Thyroid gland (tissue), 4 donors: ENCODE results near the gene ELL2.

ENCODE experiments used
- POLR2A ChIP-seq, 2 donors: fragments of 450-650 bp; IDR thresholded peaks; one replicate each; pipeline ENCODE4 v1.6.1; 2017; ENCODE audit warnings: antibody characterized with exemption in 2 of 2, mild to moderate bottlenecking in 2 of 2, moderate library complexity in 1 of 2
- TF ChIP-seq, protein P1 (sequence below), 6 experiments: fragments of 200-600 bp in 3 of 6; fragments of 450-650 bp in 3 of 6; sonication (generic) in 3 of 6; IDR thresholded peaks; one replicate each; pipeline ENCODE4 v1.5.1; 2016 to 2019; ENCODE audit warnings: antibody characterized with exemption in 6 of 6, mild to moderate bottlenecking in 2 of 6, inconsistent platforms in 1 of 6, moderate library complexity in 1 of 6

GRCh38 chr5:95967236-95967635, 5.6 kb upstream of the ELL2 start:
- TF ChIP-seq, protein P1, sequence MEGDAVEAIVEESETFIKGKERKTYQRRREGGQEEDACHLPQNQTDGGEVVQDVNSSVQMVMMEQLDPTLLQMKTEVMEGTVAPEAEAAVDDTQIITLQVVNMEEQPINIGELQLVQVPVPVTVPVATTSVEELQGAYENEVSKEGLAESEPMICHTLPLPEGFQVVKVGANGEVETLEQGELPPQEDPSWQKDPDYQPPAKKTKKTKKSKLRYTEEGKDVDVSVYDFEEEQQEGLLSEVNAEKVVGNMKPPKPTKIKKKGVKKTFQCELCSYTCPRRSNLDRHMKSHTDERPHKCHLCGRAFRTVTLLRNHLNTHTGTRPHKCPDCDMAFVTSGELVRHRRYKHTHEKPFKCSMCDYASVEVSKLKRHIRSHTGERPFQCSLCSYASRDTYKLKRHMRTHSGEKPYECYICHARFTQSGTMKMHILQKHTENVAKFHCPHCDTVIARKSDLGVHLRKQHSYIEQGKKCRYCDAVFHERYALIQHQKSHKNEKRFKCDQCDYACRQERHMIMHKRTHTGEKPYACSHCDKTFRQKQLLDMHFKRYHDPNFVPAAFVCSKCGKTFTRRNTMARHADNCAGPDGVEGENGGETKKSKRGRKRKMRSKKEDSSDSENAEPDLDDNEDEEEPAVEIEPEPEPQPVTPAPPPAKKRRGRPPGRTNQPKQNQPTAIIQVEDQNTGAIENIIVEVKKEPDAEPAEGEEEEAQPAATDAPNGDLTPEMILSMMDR (IDR thresholded peaks at IDR 0.05) = no peak
- TF ChIP-seq POLR2A (IDR thresholded peaks at IDR 0.05) = no peak
